ENCODE data around the gene ATP11B. TPM values are rescaled to one million over a fixed set of nuclear protein-coding genes. Genes with fewer than 3 reads are reported as not detected.
"Not testable (repeated sequence)": the region's sequence is repeated elsewhere in the genome, so short reads cannot be mapped to it uniquely, and the experiment has no call there.

The ATP11B gene
- total RNA-seq, 1 donor from 2014 or later, result 42.8 TPM

DNA sequence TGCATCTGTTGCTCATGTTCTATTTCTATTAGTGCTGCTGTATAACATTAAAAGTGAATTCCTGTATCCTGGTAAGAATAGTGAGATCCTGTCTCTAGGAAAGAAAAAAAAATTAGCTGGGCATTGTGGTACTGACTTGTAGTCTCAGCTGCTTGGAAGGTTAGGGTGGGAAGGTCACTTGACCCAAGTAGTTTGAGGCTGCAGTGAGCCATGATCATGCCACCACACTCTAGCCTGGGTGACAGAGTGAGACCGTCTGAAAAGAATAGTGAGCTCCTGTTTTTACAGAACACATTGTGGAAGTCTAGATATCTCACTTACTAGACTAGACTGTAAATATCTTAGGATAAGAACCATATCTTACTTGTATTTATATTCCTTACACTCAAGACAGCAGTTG is 4.6 kb downstream of the ATP11B start:
- Mint-ChIP-seq H3K4me1 (ENCODE audit: low read depth, unreplicated experiment) (peaks cover 13% of the 10 kb centered on the region), H3K36me3 (ENCODE audit: low read depth, unreplicated experiment) (no peaks in the 10 kb centered on the region), H3K4me3 (ENCODE audit: unreplicated experiment) (no peak overlapping the region), H3K9me3 (ENCODE audit: unreplicated experiment) (no peaks in the 10 kb centered on the region), H3K27ac (ENCODE audit: unreplicated experiment) (no peak overlapping the region), H3K27me3 (ENCODE audit: low read depth, unreplicated experiment) (no peaks in the 10 kb centered on the region)
- Histone ChIP-seq H4K20me1 (ENCODE audit: insufficient read depth, low read length) (peaks cover 44% of the 10 kb centered on the region), H3K36me3 (ENCODE audit: insufficient read depth, low read length) (no peaks in the 10 kb centered on the region), H3K79me2 (ENCODE audit: insufficient read depth, low read length) (peaks cover 87% of the 10 kb centered on the region), H3K4me2 (ENCODE audit: low read length) (no peak overlapping the region), H3K9ac (ENCODE audit: low read length) (no peak overlapping the region), H3K27ac (ENCODE audit: low read depth, low read length) (no peak overlapping the region), H3K27me3 (ENCODE audit: insufficient read depth, low read length) (no peaks in the 10 kb centered on the region), H2AFZ (ENCODE audit: low read depth, low read length) (no peak overlapping the region), H3K9me3 (ENCODE audit: insufficient read depth, low read depth, low read length) (no peaks in the 10 kb centered on the region), H3K4me3 (ENCODE audit: insufficient read depth, low read depth, low read length) (no peak overlapping the region), H3K4me1 (ENCODE audit: insufficient read depth, low read length) (peaks cover 10% of the 10 kb centered on the region)
- FAIRE-seq (no peak), DNase-seq (ENCODE audit: low read depth) (no peak)
- no peak for TF ChIP-seq EZH2 (IDR thresholded peaks at IDR 0.05; ENCODE audit: insufficient read depth, low read length)
- TF ChIP-seq CTCF (IDR thresholded peaks at IDR 0.05; ENCODE audit: insufficient read depth, low read depth, low read length), result no peak

DNA sequence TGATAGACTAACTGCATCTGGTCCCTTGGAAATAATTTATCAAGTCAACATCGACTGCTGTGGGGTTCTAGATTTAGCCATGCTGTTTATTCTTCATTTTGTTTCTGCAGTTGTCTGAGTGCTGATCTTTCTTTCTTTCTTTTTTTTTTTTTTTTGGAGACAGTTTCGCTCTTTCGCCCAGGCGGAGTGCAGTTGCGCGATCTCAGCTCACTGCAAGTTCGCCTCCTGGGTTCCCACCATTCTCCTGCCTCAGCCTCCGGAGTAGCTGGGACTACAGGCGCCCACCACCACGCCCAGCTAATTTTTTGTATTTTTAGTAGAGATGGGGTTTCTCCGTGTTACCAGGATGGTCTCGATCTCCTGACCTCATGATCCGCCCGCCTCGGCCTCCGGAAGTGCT is 5.8 kb downstream of the ATP11B start:
- not testable (repeated sequence) for H3K27ac Mint-ChIP-seq (ENCODE audit: unreplicated experiment); FAIRE-seq; H3K27me3 ChIP-seq (ENCODE audit: insufficient read depth, low read length); H3K9me3 Mint-ChIP-seq (ENCODE audit: unreplicated experiment); H3K9ac ChIP-seq (ENCODE audit: low read length); H3K4me2 ChIP-seq (ENCODE audit: low read length); H3K4me3 ChIP-seq (ENCODE audit: insufficient read depth, low read depth, low read length); DNase-seq (ENCODE audit: low read depth); H3K36me3 ChIP-seq (ENCODE audit: insufficient read depth, low read length); H3K36me3 Mint-ChIP-seq (ENCODE audit: low read depth, unreplicated experiment); H3K27ac ChIP-seq (ENCODE audit: low read depth, low read length); H3K4me3 Mint-ChIP-seq (ENCODE audit: unreplicated experiment); H2AFZ ChIP-seq (ENCODE audit: low read depth, low read length); H3K27me3 Mint-ChIP-seq (ENCODE audit: low read depth, unreplicated experiment); H3K9me3 ChIP-seq (ENCODE audit: insufficient read depth, low read depth, low read length)
- Histone ChIP-seq H4K20me1 (ENCODE audit: insufficient read depth, low read length) (peaks cover 51% of the 10 kb centered on the region), H3K79me2 (ENCODE audit: insufficient read depth, low read length) (peaks cover 96% of the 10 kb centered on the region), H3K4me1 (ENCODE audit: insufficient read depth, low read length) (peaks cover 10% of the 10 kb centered on the region)
- H3K4me1 Mint-ChIP-seq (ENCODE audit: low read depth, unreplicated experiment), result peaks cover 13% of the 10 kb centered on the region

DNA sequence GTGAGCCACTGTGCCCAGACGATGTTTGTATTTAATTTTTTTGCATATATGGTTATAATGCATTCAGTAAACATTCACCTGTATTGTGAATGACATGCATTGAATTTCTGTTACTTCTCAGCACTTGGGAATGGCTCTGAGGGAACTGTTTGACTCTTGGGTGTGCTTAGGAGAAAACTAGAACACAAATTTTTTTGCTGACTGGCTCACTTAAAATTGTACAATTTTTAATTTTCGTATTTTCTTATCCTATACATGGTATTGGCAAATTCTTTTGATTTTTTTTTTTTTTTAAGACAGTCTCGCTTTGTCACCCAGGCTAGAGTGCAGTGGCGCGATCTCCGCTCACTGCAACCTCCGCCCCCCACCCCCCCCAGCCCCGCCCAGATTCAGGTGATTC is 7.2 kb downstream of the ATP11B start:
- Mint-ChIP-seq H3K36me3 (ENCODE audit: low read depth, unreplicated experiment) (no peaks in the 10 kb centered on the region), H3K4me3 (ENCODE audit: unreplicated experiment) (no peak overlapping the region), H3K27ac (ENCODE audit: unreplicated experiment) (no peak overlapping the region), H3K27me3 (ENCODE audit: low read depth, unreplicated experiment) (no peaks in the 10 kb centered on the region), H3K9me3 (ENCODE audit: unreplicated experiment) (no peaks in the 10 kb centered on the region), H3K4me1 (ENCODE audit: low read depth, unreplicated experiment) (peaks cover 8% of the 10 kb centered on the region)
- Histone ChIP-seq H3K27me3 (ENCODE audit: insufficient read depth, low read length) (no peaks in the 10 kb centered on the region), H3K4me1 (ENCODE audit: insufficient read depth, low read length) (peaks cover 2% of the 10 kb centered on the region), H3K9me3 (ENCODE audit: insufficient read depth, low read depth, low read length) (no peaks in the 10 kb centered on the region), H3K27ac (ENCODE audit: low read depth, low read length) (no peak overlapping the region), H3K9ac (ENCODE audit: low read length) (no peak overlapping the region), H3K4me3 (ENCODE audit: insufficient read depth, low read depth, low read length) (no peak overlapping the region), H3K36me3 (ENCODE audit: insufficient read depth, low read length) (no peaks in the 10 kb centered on the region), H2AFZ (ENCODE audit: low read depth, low read length) (no peak overlapping the region), H3K79me2 (ENCODE audit: insufficient read depth, low read length) (peaks cover 95% of the 10 kb centered on the region), H4K20me1 (ENCODE audit: insufficient read depth, low read length) (peaks cover 55% of the 10 kb centered on the region), H3K4me2 (ENCODE audit: low read length) (no peak overlapping the region)
- TF ChIP-seq EZH2 (IDR thresholded peaks at IDR 0.05; ENCODE audit: insufficient read depth, low read length) (no peak), CTCF (IDR thresholded peaks at IDR 0.05; ENCODE audit: insufficient read depth, low read depth, low read length) (no peak)
- FAIRE-seq, result no peak
- DNase-seq (ENCODE audit: low read depth), result no peak
